GM21529 (cell line): ENCODE measurements around the gene PAWR.
A peak's percentile ranks its signal among the peaks of the same experiment; 100 is the strongest.

Source experiments
- ATAC-seq: cut with Tn5 transposase; IDR thresholded peaks from one replicate; pipeline ENCODE4 v1.9.1; 2021; ENCODE audit not compliant: unreplicated experiment

PAWR gene, protein sequence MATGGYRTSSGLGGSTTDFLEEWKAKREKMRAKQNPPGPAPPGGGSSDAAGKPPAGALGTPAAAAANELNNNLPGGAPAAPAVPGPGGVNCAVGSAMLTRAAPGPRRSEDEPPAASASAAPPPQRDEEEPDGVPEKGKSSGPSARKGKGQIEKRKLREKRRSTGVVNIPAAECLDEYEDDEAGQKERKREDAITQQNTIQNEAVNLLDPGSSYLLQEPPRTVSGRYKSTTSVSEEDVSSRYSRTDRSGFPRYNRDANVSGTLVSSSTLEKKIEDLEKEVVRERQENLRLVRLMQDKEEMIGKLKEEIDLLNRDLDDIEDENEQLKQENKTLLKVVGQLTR

DNA sequence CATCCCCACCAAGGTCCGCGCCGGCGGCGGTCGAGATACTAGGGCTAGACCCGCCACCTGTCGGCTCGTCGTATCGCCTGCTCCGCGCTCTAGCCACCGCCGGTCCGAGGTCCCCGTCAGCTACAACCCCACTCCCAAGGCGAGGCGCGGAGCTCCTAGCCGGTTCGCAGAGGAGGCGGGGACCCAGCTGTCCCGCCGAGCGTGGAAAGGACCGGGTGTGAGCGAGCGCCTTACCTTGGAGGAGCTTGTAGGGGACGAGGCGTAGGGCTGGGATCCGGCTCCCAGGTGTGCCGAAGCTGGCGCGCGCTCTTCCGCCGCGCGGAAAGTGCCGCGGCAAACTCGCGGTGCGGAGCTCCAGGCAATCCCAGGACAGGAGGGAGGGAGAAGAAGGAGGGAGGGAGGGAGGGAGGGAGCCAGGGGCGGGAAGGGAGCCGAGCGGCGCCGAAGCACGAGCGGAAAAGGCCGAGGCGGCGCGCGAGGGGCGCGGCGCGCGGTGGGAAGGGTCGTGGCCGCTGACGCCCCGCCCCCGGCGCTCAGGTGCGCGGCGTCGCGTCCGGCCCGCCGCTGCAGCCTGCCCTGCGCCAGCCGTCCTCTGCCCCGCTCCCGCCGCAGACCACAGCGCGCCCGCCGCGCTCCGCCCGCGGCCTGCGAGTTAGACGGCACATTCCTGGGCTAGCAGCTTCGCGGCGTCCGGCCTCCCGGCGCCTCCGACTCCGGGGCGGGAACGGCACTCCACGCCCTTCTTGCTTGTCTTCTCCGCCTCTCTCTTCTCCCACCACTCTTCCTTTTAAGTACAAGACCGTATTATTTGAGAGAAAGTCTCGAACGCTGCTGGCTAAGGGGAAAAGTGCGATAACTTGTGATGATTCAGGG, at the start of gene PAWR:
TSS of gene PAWR (minus strand) at position 327 of the 873 bp plus-strand sequence. CDS start 720 bp downstream, outside the sequence.
- ATAC-seq, result peak; percentile 60

DNA sequence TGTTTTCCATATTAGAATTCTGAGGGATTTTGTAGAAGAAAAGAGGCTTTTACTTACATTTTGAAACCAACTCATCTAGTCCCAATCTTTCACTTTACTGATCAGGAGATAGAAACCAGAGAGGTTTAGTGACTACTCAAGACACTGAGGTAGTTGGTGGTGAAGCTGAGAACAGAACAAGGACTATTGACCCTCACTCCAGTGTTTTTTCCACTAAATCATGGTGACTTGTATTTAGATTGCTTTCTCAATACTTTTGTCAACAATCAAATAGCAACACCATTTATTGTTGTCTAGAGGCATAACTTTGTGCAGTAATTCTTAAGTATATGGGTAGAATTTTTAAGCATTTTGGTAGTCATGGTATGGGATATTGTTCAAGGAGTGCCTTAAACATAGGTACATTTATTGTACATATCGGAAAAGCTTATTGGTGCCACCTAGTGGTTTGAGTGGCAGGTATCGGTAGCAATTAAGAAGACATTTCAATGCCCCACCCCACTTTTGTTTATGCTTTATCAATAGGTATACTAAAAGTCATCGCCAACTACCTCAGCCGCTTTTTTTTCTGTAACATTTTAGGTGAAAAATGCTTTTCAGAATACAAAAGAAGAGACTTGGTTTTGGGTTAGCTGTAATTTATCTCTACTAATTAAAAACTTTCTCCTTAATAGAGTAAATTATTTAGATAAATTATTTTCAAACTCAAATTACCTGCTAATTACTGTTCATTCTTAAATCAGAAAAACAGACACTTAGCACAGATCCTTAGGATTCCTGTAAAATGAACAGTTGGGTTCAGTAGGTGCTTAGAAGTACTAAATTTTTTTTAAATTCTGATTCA, 47.3 kb upstream of the PAWR start:
- ATAC-seq, result peak; percentile 91

DNA sequence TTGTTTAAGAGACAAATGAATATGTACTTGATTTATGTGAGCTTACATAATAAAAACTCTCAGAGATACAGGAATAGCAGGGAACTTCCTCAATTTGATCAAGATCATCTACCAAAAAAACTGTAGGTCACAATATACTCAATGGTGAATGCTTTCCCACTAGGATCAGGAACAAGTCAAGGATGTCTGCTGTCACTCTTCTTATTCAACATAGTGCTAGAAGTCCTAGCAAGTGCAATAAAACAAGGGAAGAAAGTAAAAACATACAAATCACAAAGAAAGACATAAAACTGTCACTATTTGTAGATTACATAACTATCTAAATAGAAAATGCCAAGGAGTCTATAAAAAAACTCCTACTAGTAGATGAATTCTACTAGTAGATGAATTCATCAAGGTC, 41.9 kb upstream of the PAWR start:
- no peak for ATAC-seq

DNA sequence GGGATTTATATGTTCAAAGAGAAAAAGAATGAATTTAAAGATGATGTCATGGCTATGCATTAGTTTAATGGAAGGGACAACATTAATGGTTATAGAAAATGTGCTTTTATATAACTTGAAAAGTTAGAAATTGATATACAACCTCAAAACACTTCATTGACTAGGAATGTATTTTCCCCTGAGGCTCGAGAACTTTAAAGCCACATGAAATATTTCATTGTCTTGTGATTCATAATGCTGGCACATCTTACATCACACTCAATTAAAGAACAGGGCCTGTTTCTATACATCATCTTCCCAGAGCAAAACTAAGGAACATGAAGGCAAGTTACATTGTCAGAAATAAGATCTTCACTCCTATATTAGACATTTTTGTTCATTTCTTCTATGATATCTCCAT, 35.2 kb upstream of the PAWR start:
- no peak for ATAC-seq

DNA sequence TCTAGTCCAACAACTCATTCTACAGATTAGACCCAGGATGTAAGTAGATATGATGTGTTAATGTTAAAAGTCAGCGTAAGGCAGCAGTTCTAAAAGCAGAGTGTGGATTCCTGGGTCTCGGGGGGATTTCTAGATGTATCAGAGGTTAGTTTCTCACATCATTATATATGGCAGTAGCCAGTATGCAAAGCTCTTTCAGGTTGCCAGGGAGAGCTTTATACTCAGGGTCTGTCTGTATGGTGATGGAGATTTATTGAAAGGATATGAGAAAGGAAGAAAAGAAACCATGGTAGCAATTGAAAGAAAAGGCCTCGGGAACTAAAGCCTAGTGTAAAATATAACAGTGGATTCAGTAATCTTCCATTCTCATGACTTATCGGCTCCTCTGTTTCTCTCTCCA, 26.2 kb upstream of the PAWR start:
- ATAC-seq, result no peak

DNA sequence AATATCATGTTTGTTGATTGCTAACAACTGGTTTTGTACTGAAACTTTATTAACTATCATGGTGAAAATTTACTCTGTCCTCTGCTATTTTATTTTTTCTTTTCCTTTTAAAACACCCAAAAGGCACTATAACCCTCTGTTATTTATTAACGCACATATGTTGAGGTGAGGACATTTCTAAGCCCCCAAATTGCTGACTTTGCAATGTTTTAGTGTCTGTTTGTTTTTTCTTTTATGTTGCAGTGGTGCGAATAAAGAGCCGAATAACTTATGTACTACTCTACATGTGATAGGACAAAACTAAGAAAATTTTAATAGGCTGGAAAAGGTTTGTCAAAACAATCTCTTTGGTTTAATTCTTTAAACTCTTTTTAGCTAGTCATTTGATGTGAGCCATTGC, 24.5 kb upstream of the PAWR start:
- no peak for ATAC-seq

DNA sequence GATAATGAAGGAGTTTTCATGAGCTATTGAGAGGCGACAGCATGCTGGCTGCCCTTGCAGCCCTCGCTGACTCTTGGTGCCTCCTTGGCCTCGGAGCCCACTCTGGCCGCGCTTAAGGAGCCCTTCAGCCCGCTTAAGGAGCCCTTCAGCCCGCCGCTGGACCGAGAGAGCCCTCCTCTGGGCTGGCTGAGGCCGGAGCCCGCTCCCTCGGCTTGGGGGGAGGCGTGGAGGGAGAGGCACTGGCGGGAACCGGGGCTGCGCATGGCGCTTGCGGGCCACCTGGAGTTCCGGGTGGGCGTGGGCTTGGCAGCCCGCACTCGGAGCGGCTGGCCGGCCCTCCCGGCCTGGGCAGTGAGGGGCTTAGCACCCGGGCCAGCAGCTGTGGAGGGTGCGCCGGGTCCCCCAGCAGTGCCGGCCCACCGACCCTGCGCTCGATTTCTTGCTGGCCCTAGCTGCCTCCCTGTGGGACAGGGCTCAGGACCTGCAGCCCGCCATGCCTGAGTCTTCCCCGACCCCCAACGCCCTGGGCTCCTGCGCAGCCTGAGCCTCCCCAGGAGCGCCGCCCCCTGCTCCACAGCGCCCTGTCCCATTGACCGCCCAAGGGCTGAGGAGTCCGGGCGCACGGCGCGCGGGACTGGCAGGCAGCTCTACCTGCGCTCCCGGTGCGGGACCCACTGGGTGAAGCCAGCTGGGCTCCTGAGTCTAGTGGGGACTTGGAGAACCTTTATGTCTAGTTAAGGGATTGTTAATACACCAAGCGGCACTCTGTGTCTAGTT, 20.1 kb upstream of the PAWR start:
- no peak for ATAC-seq

DNA sequence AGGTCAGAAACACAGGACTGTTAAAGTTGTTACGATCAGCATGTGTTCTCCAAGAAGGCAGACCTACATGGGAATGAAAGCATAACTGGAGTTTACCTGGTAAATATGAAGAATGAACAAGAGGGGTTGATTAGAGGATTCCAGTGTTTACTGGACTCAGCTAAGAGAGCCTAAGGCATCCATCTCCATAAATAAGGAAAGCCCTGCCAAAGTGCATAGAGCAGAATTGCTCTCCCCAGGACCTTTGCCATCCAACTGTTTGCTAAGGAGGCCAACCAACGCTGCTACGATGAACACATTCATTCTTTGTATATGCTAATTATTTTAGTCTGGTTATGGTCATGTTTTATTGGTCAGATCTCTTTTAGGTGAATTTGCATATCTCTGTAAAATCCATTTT, 17.1 kb upstream of the PAWR start:
- no peak for ATAC-seq

DNA sequence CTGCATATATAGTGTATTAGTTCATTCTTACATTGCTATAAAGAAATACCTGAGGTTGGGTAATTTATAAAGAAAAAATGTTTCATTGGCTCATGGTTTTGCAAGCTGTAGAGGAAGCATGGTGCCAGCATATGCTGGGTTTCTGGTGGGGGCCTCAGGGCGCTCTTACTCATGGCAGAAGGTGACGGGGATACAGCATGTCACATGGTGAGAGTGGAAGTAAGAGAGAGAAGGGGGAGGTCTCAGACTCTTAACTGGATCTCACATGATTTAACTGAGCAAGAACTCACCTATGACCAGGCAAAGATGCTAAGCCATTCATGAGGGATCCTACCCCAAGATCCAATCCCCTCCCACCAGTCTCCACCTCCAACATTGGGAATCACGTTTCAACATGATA, 15.9 kb upstream of the PAWR start:
- no peak for ATAC-seq

DNA sequence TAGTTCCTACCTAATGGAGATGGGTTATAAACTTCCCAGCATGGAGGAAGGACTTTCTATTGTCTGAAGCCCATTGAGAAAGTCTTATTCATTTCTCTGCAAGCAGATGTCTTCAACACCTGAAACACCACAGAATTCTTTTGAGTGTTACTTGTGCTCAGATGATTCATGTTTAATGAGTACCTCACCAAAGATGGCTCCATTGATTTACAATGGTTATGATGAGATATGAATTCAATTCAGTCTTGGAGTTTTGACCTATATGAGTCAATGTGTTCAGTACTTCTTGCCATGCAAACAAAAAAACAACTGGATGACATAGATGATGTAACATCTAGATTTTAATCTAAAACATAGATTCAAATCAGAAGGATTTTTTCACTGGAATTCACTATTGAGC, 15.4 kb upstream of the PAWR start:
- ATAC-seq, result no peak

DNA sequence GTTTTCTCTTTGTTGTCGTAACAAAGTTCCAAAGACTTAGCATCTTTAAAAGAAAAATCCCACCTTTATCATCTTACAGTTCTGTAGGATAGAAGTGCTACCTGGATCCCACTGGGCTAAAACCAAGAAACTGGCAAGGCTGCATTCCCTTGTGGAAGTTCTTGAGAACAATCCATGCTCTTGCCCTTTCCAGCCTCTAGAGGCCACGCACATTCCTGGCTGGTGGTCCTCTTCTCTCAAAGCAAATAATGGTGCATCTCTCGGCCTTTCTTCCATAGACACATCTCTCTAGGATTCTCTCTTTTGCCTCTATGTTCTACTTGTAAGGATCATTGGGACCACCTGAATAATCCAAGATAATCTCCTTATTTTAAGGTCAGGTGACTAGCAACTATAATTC, 8.2 kb upstream of the PAWR start:
- ATAC-seq, result no peak

DNA sequence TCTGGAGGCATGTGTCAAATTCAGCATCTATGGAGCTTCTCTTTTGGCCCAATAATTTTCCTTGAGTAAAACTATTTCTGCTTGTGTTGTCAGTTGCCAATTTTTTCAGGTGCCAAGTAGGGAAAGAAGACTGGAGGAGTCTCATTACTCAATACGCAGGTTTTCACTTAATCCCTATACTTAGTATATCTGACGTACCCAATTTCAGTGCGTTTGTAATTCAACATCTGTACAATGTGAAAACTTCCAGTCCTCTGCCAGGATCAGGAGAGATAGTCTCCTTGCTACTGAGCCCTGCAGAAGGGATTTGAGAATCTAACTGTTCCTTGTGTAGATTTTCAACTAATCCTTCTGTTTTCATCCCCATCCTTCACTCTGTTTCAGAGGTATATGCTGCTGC, 5.7 kb upstream of the PAWR start:
- ATAC-seq, result no peak

DNA sequence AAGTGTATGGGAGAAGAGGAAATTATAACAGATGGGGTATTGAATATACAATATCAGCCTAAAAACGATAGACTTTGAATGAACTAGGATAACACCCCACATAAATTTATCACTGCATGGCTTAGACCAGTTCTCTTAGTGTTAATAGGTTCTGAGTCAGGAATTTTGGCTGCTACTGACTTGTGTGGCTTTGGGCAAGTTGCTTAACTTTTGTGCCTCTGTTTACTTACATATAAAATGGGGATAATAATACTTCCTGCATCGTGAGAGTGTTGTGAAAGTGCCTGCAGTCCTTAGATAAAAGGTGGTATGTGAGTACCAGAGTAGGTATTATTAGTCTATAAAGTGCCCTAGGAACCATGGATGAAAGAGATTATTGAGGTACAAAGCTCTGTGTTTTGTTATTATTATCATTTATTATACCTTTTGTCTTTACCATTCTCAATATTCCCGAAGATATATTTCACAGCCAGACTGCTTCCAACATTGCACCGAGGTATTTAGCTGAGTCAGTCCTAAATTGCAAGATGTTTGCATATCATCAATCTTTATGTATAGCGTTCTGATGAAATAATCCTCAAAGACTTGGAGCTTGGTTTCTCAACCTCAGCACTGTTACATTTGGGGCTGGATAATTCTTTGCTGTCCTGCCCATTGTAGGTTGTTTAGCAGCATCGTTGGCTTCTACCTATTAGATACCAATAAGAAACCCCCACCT, 2.3 kb upstream of the PAWR start:
- ATAC-seq, result no peak

DNA sequence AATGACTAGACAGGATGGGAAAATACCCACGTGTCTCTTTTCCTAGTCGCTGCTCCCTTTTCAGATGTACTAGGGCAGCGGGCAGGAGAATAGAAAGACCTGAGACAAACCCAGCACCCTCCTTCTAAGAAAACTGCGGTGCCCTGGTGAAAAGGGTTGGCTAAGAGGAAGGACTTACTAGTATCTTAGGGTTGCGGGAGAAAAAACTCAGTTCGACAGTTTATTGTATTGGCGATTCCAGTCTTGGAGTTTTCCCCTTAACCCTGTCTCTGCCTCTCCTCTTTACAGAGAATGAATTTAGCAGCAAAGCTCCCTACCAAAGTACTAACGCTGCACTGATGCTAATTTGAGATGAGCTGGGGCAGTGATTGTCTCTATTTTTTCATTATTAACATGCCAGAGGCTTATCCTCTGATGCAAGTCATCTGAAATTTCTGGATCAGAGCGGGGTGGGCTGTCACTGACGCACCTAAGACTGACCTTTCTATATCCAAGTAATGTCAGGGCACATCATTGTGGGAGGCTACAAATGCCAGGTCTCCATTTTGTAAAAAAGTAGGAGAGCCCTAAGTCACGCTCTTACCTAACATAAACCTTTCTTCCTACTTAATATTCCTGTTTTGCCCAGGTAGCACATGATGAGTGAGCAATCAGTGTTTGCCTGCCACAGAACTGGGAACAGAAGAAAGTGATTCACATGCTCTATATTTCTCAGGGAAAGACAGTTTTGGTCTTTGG, 916 bp upstream of the PAWR start:
- no peak for ATAC-seq

DNA sequence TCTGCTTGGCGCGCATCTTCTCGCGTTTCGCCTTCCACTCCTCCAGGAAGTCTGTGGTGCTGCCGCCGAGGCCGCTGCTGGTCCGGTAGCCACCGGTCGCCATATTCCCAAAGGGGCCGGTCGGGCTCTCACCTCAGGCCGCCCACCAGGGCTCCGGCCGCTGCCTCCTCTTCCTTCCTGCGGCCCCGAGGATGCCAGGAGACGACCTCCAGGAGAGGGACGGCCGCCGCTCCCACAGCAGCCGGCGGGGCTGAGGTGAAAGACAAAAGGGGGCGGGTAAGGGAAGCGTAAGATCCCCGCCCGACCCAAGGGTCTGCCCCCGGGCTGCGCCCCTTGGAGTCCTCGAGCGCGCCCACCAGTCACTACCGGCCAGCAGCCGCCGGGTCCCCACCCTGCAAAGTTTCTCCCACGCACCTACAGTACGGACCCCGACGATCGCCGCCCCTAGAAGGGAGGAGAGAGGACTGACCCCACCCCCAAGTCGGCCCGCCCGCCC, 574 bp downstream of the PAWR start:
- ATAC-seq, result peak; percentile 26

DNA sequence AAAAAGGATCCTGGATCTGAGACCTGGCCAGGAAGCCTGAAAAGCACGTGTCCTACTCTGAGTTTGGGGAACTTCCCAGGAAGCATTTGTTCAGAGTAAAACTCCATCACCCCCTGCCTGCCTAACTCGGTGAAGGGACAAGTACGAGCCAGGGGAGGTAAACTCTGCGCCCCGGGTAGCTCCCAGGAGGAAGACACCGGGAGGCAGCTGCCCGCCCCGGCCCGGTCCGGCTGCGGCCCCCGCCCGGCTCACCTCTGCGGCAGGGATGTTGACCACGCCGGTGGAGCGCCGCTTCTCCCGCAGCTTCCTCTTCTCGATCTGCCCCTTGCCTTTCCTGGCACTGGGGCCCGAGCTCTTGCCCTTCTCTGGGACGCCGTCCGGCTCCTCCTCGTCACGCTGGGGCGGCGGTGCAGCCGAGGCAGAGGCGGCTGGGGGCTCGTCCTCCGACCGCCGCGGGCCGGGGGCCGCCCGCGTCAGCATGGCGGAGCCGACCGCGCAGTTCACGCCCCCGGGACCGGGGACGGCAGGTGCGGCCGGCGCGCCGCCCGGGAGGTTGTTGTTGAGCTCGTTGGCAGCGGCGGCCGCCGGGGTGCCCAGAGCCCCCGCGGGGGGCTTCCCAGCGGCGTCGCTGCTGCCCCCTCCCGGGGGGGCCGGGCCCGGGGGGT, 1.2 kb downstream of the PAWR start:
- peak; percentile 25 for ATAC-seq

DNA sequence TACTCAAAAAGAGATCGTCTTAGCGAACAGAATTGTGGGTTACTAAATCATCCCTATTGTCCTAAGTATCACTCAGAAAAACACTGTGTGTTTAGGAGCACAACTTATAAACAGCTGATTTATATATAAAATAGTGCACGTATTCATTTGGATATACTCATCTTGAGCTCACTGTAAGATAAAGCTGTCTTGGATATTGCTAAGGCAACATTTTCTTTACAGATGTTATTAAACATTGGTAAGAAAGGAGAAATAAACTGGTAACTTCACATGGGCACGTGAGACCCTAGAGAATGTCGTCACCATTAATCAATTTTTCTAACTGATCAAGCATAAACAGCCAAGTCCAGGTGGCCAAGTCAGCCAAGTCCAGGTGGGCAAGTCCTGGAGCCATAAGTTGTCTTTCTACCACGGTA, 1.7 kb downstream of the PAWR start:
- no peak for ATAC-seq

DNA sequence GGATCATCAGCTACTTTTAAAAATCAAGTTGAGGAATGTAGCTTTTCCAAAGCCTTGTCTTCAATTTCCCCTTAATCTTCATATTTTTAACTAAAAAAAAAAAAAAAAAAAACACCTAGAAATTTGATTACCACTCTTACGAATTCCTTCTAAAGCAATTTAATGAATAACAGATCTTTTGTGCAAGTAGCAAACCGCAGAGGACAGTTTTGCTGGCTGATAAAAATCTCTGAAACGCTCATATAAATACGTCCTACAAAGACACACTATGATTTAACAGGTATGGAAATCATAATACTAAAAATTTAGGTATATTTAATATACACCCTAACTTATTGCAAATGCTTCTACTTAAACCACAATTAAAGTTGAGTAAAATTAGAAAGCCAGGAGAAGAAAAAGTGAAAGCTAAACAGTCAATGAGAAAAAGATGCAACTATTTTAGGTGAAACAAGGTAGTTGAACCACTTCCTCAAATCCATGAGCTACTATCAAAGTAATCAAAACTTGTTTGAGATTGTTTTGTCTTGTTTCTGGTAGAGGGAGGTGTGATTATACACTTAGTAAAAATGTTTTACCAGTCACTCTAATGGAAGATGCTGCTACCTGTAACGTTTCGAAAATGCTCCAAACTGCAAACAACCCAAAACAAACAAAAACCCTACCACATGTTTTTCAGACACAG, 2.2 kb downstream of the PAWR start:
- ATAC-seq, result no peak
